ENCODE measurements around the gene OCRL.

The OCRL gene

GRCh38 chrX:129520151-129520550 is 19.9 kb upstream of the OCRL start:
- ATAC-seq (ENCODE audit: insufficient read depth, low read depth), result no peak

GRCh38 chrX:129522184-129523078 is 17.6 kb upstream of the OCRL start:
- no peak for TF ChIP-seq CTCF (IDR thresholded peaks at IDR 0.05; ENCODE audit: borderline replicate concordance, extremely low read depth, low read length, poor library complexity, severe bottlenecking)
- TF ChIP-seq EZH2 (IDR thresholded peaks at IDR 0.05; ENCODE audit: borderline replicate concordance, low read depth, low read length, severe bottlenecking), result no peak
- Histone ChIP-seq H3K79me2 (ENCODE audit: insufficient read depth, low read length) (no peaks in the 10 kb centered on the region), H3K4me2 (ENCODE audit: insufficient read depth, low read length) (no peak overlapping the region), H2AFZ (ENCODE audit: low read depth, low read length) (no peak overlapping the region), H3K9ac (ENCODE audit: low read depth, low read length) (no peak overlapping the region), H3K4me1 (ENCODE audit: insufficient read depth, low read length) (no peaks in the 10 kb centered on the region), H3K27ac (ENCODE audit: low read length) (no peak overlapping the region), H3K36me3 (ENCODE audit: insufficient read depth, low read length) (no peaks in the 10 kb centered on the region), H3K4me3 (ENCODE audit: low read depth in 1 of 2, low read length in 2 of 2) (no peak overlapping the region), H4K20me1 (ENCODE audit: insufficient read depth, low read length) (no peaks in the 10 kb centered on the region), H3K27me3 (ENCODE audit: insufficient read depth, low read length, poor library complexity) (no peaks in the 10 kb centered on the region), H3K9me3 (ENCODE audit: insufficient read depth, low read length, severe bottlenecking) (no peaks in the 10 kb centered on the region)
- DNase-seq (no peak), ATAC-seq (ENCODE audit: insufficient read depth, low read depth) (no peak)

More at GRCh38 chrX:129520151-129520550, 19.9 kb upstream of the OCRL start:
- H3K4me3 ChIP-seq (ENCODE audit: low read depth in 1 of 2, low read length in 2 of 2), result no peak overlapping the region
- no peak for TF ChIP-seq EZH2 (IDR thresholded peaks at IDR 0.05; ENCODE audit: borderline replicate concordance, low read depth, low read length, severe bottlenecking)
- no peak for TF ChIP-seq CTCF (IDR thresholded peaks at IDR 0.05; ENCODE audit: borderline replicate concordance, extremely low read depth, low read length, poor library complexity, severe bottlenecking)
- DNase-seq, result no peak
- no peak overlapping the region for H2AFZ ChIP-seq (ENCODE audit: low read depth, low read length)
- no peak overlapping the region for H3K27ac ChIP-seq (ENCODE audit: low read length)
- no peaks in the 10 kb centered on the region for H3K4me1 ChIP-seq (ENCODE audit: insufficient read depth, low read length)
- no peaks in the 10 kb centered on the region for H3K27me3 ChIP-seq (ENCODE audit: insufficient read depth, low read length, poor library complexity)
- no peaks in the 10 kb centered on the region for H4K20me1 ChIP-seq (ENCODE audit: insufficient read depth, low read length)
- H3K4me2 ChIP-seq (ENCODE audit: insufficient read depth, low read length), result no peak overlapping the region
- H3K36me3 ChIP-seq (ENCODE audit: insufficient read depth, low read length), result no peaks in the 10 kb centered on the region
- no peak overlapping the region for H3K9ac ChIP-seq (ENCODE audit: low read depth, low read length)
- no peaks in the 10 kb centered on the region for H3K9me3 ChIP-seq (ENCODE audit: insufficient read depth, low read length, severe bottlenecking)
- no peaks in the 10 kb centered on the region for H3K79me2 ChIP-seq (ENCODE audit: insufficient read depth, low read length)

- Histone ChIP-seq H4K20me1 (ENCODE audit: insufficient read depth, low read length) (no peaks in the 10 kb centered on the region), H3K27ac (ENCODE audit: low read length) (no peak within 1 kb of the TSS), H3K36me3 (ENCODE audit: insufficient read depth, low read length) (no peaks in the 10 kb centered on the region), H3K79me2 (ENCODE audit: insufficient read depth, low read length) (no peaks in the 10 kb centered on the region), H3K4me3 (ENCODE audit: low read depth in 1 of 2, low read length in 2 of 2) (no peak within 1 kb of the TSS), H3K9ac (ENCODE audit: low read depth, low read length) (no peak within 1 kb of the TSS), H3K4me2 (ENCODE audit: insufficient read depth, low read length) (no peak within 1 kb of the TSS), H2AFZ (ENCODE audit: low read depth, low read length) (no peak within 1 kb of the TSS), H3K4me1 (ENCODE audit: insufficient read depth, low read length) (no peaks in the 10 kb centered on the region), H3K9me3 (ENCODE audit: insufficient read depth, low read length, severe bottlenecking) (no peaks in the 10 kb centered on the region), H3K27me3 (ENCODE audit: insufficient read depth, low read length, poor library complexity) (no peaks in the 10 kb centered on the region)
- DNase-seq (no peak), ATAC-seq (ENCODE audit: insufficient read depth, low read depth) (no peak)
- TF ChIP-seq CTCF (IDR thresholded peaks at IDR 0.05; ENCODE audit: borderline replicate concordance, extremely low read depth, low read length, poor library complexity, severe bottlenecking) (no peak), EZH2 (IDR thresholded peaks at IDR 0.05; ENCODE audit: borderline replicate concordance, low read depth, low read length, severe bottlenecking) (no peak)
These were observed 16.8 kb upstream of the OCRL start, which contains the start of gene SMARCA1 for GRCh38 chrX:129523079-129523911. SMARCA1 (minus strand) TSS chrX:129523490; CDS start chrX:129523370, 120 bp downstream.
